ENCODE data around the gene CYP26B1. TPM values are rescaled to one million over a fixed set of nuclear protein-coding genes. Genes with fewer than 3 reads are reported as not detected.

Gene CYP26B1
- total RNA-seq, 6 experiments from 2014 or later: 0.81 to 4.0 (median 1.8) TPM

DNA sequence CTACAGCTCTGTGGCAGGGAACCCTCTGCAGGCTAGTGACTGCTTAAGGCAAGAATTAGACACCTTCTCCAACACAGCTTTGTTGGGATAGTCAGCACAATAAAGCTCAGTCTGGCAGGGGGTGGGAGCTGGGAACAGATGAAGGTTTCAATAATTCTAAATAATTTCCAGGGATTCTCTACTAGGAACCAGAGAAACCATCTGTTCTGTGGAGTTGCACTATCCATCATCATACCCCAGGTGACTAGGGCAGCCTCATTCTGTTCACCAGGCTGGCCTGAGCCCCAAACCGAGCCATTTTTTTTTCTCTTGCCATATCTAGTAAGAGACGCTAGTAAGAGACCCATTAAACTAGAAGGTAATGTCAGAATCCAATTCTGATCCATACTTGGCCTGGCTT lies 35.8 kb upstream of the CYP26B1 start:
- no peaks in the 10 kb centered on the region for H3K36me3 ChIP-seq
- no peaks in the 10 kb centered on the region for H3K4me1 ChIP-seq
- H3K27ac ChIP-seq: no peak overlapping the region
- no peak for TF ChIP-seq POLR2A (IDR thresholded peaks at IDR 0.05)
- TF ChIP-seq, protein P1, sequence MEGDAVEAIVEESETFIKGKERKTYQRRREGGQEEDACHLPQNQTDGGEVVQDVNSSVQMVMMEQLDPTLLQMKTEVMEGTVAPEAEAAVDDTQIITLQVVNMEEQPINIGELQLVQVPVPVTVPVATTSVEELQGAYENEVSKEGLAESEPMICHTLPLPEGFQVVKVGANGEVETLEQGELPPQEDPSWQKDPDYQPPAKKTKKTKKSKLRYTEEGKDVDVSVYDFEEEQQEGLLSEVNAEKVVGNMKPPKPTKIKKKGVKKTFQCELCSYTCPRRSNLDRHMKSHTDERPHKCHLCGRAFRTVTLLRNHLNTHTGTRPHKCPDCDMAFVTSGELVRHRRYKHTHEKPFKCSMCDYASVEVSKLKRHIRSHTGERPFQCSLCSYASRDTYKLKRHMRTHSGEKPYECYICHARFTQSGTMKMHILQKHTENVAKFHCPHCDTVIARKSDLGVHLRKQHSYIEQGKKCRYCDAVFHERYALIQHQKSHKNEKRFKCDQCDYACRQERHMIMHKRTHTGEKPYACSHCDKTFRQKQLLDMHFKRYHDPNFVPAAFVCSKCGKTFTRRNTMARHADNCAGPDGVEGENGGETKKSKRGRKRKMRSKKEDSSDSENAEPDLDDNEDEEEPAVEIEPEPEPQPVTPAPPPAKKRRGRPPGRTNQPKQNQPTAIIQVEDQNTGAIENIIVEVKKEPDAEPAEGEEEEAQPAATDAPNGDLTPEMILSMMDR (IDR thresholded peaks at IDR 0.05): no peak
- WGBS (ENCODE audit: insufficient coverage, low coverage, low lambda C conversion rate, missing lambda C conversion rate): 100% methylated on average over 1 of the region's 2 CpGs
- no peak for ATAC-seq
- H3K9me3 ChIP-seq: no peaks in the 10 kb centered on the region
- intact Hi-C loops (cut with DNase I): no loop called here
- no peak overlapping the region for H3K4me3 ChIP-seq
- DNase-seq: no peak
- no peaks in the 10 kb centered on the region for H3K27me3 ChIP-seq

DNA sequence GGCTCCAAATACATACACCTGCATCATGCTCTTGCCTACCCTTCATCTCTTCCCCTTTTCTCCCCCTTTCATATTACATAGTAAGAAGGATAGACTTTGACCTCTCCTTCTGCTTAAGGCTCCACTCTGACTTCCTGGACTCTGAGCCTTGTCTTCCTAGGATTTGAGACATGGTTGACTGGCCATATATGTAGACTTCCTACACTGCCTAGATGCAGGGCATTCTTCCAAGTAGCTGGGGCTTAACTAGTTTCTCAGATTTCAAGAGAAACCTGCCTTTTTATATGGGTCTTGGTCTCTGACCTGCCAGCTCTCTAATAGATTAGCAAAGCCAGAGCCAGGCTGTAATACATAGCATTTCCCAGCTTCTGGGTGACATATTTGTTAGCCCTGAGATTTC lies 35.4 kb upstream of the CYP26B1 start:
- H3K27ac ChIP-seq: no peak overlapping the region
- no peak for DNase-seq
- no peaks in the 10 kb centered on the region for H3K27me3 ChIP-seq
- no peaks in the 10 kb centered on the region for H3K9me3 ChIP-seq
- no peaks in the 10 kb centered on the region for H3K36me3 ChIP-seq
- TF ChIP-seq POLR2A (IDR thresholded peaks at IDR 0.05): no peak
- TF ChIP-seq, protein P1 (IDR thresholded peaks at IDR 0.05): no peak
- intact Hi-C loops (cut with DNase I): no loop called here
- peak in 1 of 4 donors; percentile 14 for ATAC-seq
- H3K4me3 ChIP-seq: no peak overlapping the region
- no peaks in the 10 kb centered on the region for H3K4me1 ChIP-seq

DNA sequence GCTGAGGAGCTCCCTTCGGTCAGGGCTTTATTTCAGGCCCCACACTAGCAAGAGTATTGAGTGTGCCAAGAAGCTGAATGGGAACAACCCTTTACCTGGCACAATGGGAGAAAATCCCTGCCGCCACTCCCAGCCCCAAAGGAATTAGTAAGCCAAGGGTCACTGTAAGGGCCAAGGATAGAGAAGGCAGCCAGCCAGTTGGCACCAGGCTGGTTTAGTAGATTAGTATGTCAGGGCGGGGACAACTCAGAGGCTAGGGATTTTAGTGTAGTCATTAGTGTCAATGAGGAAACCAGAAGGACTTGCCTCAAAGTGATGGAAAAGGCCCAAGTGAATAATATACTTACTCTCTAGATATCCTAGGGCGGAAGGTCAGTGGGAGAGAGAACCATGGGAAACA lies 34.9 kb upstream of the CYP26B1 start:
- no peaks in the 10 kb centered on the region for H3K36me3 ChIP-seq
- DNase-seq: peak in 2 of 3 donors; percentile 59 to 63
- 62% methylated on average over 4 of the region's 4 CpGs for WGBS (ENCODE audit: insufficient coverage, low coverage, low lambda C conversion rate, missing lambda C conversion rate)
- H3K9me3 ChIP-seq: no peaks in the 10 kb centered on the region
- TF ChIP-seq, protein P1 (IDR thresholded peaks at IDR 0.05): no peak
- H3K4me1 ChIP-seq: no peaks in the 10 kb centered on the region
- no peaks in the 10 kb centered on the region for H3K27me3 ChIP-seq
- peak; percentile 64 to 97 (median 81) for ATAC-seq
- H3K27ac ChIP-seq: no peak overlapping the region
- intact Hi-C loops (cut with DNase I): no loop called here
- no peak overlapping the region for H3K4me3 ChIP-seq

DNA sequence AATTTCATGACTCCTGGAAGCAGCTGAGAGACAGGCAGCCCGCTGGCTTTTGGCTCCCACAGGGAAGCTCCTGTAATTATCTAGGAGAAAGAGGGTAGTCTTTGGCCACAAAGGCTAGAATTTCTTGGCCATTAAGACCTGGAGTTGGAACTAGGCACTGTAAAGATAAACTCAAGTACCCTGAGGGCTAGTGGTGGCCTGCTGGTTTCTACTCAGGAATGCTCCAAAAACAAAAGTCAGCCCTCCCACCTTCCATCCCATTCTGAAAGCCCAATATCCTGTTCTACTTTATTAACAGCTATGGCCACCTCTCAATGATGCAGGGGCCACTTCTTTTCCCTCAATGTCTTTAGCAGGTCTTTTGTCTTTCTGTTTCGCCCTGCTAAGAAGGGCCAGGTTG lies 34.0 kb upstream of the CYP26B1 start:
- ATAC-seq (no peak), DNase-seq (no peak)
- no peak overlapping the region for H3K27ac ChIP-seq
- no peaks in the 10 kb centered on the region for H3K4me1 ChIP-seq
- no peaks in the 10 kb centered on the region for H3K27me3 ChIP-seq
- TF ChIP-seq, protein P1 (IDR thresholded peaks at IDR 0.05): no peak
- no peak for TF ChIP-seq POLR2A (IDR thresholded peaks at IDR 0.05)
- H3K4me3 ChIP-seq: no peak overlapping the region
- intact Hi-C loops (cut with DNase I): no loop called here
- no peaks in the 10 kb centered on the region for H3K9me3 ChIP-seq
- H3K36me3 ChIP-seq: no peaks in the 10 kb centered on the region
- WGBS (ENCODE audit: insufficient coverage, low coverage, low lambda C conversion rate, missing lambda C conversion rate): 89% methylated on average over 2 of the region's 2 CpGs

DNA sequence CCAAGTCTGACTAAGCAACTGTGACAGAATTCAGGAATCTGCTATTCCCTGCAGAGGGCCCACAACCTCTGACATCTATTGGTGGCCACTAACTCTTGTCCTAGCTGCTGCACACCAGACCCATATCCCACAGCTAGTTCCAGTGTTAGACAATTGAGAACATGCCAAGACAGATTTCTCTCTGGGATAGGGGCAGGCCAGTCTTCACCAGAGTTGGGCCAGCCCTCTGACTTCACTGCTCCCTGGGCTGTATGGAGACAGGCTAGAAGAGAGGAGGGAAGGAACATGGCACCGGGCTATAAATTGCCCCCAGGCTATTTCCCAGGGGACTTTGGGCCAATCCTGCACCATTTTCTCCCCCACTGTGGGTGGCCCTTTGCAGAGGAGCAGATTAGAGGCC lies 32.7 kb upstream of the CYP26B1 start:
- no peaks in the 10 kb centered on the region for H3K27me3 ChIP-seq
- no peaks in the 10 kb centered on the region for H3K36me3 ChIP-seq
- no peaks in the 10 kb centered on the region for H3K9me3 ChIP-seq
- H3K4me1 ChIP-seq: no peaks in the 10 kb centered on the region
- H3K4me3 ChIP-seq: no peak overlapping the region
- TF ChIP-seq, protein P1 (IDR thresholded peaks at IDR 0.05): no peak
- TF ChIP-seq POLR2A (IDR thresholded peaks at IDR 0.05): no peak
- no peak overlapping the region for H3K27ac ChIP-seq
- WGBS (ENCODE audit: insufficient coverage, low coverage, low lambda C conversion rate, missing lambda C conversion rate): 100% methylated on average over 1 of the region's 1 CpG
- ATAC-seq: no peak
- intact Hi-C loops (cut with DNase I): no loop called here
- DNase-seq: no peak
